WTC11 (cell line): ENCODE results near the gene STUM. TPM values are rescaled to one million over a fixed set of nuclear protein-coding genes. Genes with fewer than 3 reads are reported as not detected.

Experiments
- ATAC-seq: fragments of 200-7000 bp; cut with Tn5 transposase; 2 replicates; pipeline ENCODE4 v1.10.0; 2021; ENCODE audit warnings: mild to moderate bottlenecking, moderate library complexity
- CTCF ChIA-PET: fragments of 300-600 bp; sonication (Branson Sonifier 250); formaldehyde crosslinking; loops from one replicate; lab custom pipeline; 2021; ENCODE audit warnings: antibody characterized with exemption; lab: Charles Lee
- POLR2A ChIA-PET: fragments of 350-600 bp; sonication (Branson Sonifier 250); formaldehyde crosslinking; loops from one replicate; lab custom pipeline; 2021; ENCODE audit warnings: antibody characterized with exemption; lab: Charles Lee
- DNase-seq: peaks from one replicate; pipeline ENCODE4 v3.0.0; 2021; ENCODE audit warnings: low spot score
- H3K27ac Mint-ChIP-seq: 2 replicates; pipeline ENCODE4 v1.8.0; 2021; ENCODE audit warnings: mixed read lengths
- H3K27me3 Mint-ChIP-seq: 2 replicates; pipeline ENCODE4 v1.8.0; 2021; ENCODE audit warnings: low read depth, mild to moderate bottlenecking, moderate library complexity, mixed read lengths
- H3K36me3 Mint-ChIP-seq: 2 replicates; pipeline ENCODE4 v1.8.0; 2021; ENCODE audit warnings: mixed read lengths
- H3K4me1 Mint-ChIP-seq: 2 replicates; pipeline ENCODE4 v1.8.0; 2022; ENCODE audit warnings: mixed read lengths
- H3K4me3 Mint-ChIP-seq: 2 replicates; pipeline ENCODE4 v1.8.0; 2021; ENCODE audit warnings: mild to moderate bottlenecking, moderate library complexity, mixed read lengths
- H3K9me3 Mint-ChIP-seq: 2 replicates; pipeline ENCODE4 v1.8.0; 2021; ENCODE audit warnings: mixed read lengths
- ATF2 ChIP-seq: sonication (generic); formaldehyde crosslinking; IDR thresholded peaks from 2 replicates; pipeline ENCODE4 v1.8.1; 2022; ENCODE audit warnings: low read depth, missing genetic modification reagents, borderline replicate concordance
- CDX4 ChIP-seq: fragments of 250-450 bp; sonication (Bioruptor Pico); IDR thresholded peaks from 2 replicates; pipeline ENCODE4 v1.9.0; 2021; ENCODE audit warnings: moderate library complexity, mild to moderate bottlenecking, inconsistent platforms, borderline replicate concordance
- CREM ChIP-seq: sonication (generic); formaldehyde crosslinking; IDR thresholded peaks from 2 replicates; pipeline ENCODE4 v1.8.1; 2022; ENCODE audit warnings: mild to moderate bottlenecking, missing genetic modification reagents, moderate library complexity
- GRHL2 ChIP-seq: fragments of 250-450 bp; sonication (Bioruptor Pico); IDR thresholded peaks from 2 replicates; pipeline ENCODE4 v1.8.0; 2022; ENCODE audit warnings: mild to moderate bottlenecking, moderate library complexity; ENCODE audit not compliant: insufficient replicate concordance, severe bottlenecking
- GTF2I ChIP-seq: fragments of 250-450 bp; sonication (Bioruptor Pico); conservative IDR thresholded peaks from 2 replicates; pipeline ENCODE4 v1.4.0; 2021; ENCODE audit warnings: mild to moderate bottlenecking
- IRF2 ChIP-seq: sonication (generic); formaldehyde crosslinking; IDR thresholded peaks from 2 replicates; pipeline ENCODE4 v1.8.0; 2022; ENCODE audit warnings: low read depth, missing genetic modification reagents, borderline replicate concordance
- MXD4 ChIP-seq: fragments of 250-450 bp; sonication (Bioruptor Pico); IDR thresholded peaks from 2 replicates; pipeline ENCODE4 v1.8.0; 2021; ENCODE audit warnings: mild to moderate bottlenecking, moderate library complexity, borderline replicate concordance
- NR1H2 ChIP-seq: sonication (generic); formaldehyde crosslinking; IDR thresholded peaks from 2 replicates; pipeline ENCODE4 v1.9.0; 2021; ENCODE audit warnings: mild to moderate bottlenecking, moderate library complexity, missing genetic modification reagents
- PRRX2 ChIP-seq: fragments of 250-450 bp; sonication (Bioruptor Pico); IDR thresholded peaks from 2 replicates; pipeline ENCODE4 v1.8.0; 2021; ENCODE audit warnings: mild to moderate bottlenecking
- RORB ChIP-seq: fragments of 250-450 bp; sonication (Bioruptor Pico); IDR thresholded peaks from 2 replicates; pipeline ENCODE4 v1.9.0; 2021; ENCODE audit warnings: mild to moderate bottlenecking
- TCF7 ChIP-seq: sonication (generic); formaldehyde crosslinking; IDR thresholded peaks from 2 replicates; pipeline ENCODE4 v1.8.0; 2022; ENCODE audit warnings: mild to moderate bottlenecking, low read depth, missing genetic modification reagents, moderate library complexity
- ZBTB21 ChIP-seq: sonication (generic); formaldehyde crosslinking; IDR thresholded peaks from 2 replicates; pipeline ENCODE4 v1.8.1; 2023; ENCODE audit warnings: mild to moderate bottlenecking, missing genetic modification reagents, borderline replicate concordance
- ZNF232 ChIP-seq: sonication (generic); formaldehyde crosslinking; IDR thresholded peaks from 2 replicates; pipeline ENCODE4 v1.8.0; 2022; ENCODE audit warnings: mild to moderate bottlenecking, missing genetic modification reagents
- ZNF425 ChIP-seq: fragments of 250-450 bp; sonication (Bioruptor Pico); conservative IDR thresholded peaks from 2 replicates; pipeline ENCODE4 v1.9.0; 2021; ENCODE audit warnings: mild to moderate bottlenecking
- total RNA-seq: library from RNA; stranded (reverse); gene quantifications from 3 replicates; pipeline ENCODE4 v1.2.3, GENCODE V29; 2021
- TF ChIP-seq, protein P1 (sequence below): fragments of 250-450 bp; sonication (Bioruptor Pico); IDR thresholded peaks from 2 replicates; pipeline ENCODE4 v1.9.0; 2021; ENCODE audit warnings: mild to moderate bottlenecking, borderline replicate concordance
- TF ChIP-seq, protein P2 (sequence below): sonication (generic); formaldehyde crosslinking; conservative IDR thresholded peaks from 2 replicates; pipeline ENCODE4 v1.8.1; 2022; ENCODE audit warnings: mild to moderate bottlenecking, missing genetic modification reagents

STUM gene
- total RNA-seq, 1 experiment from 2014 or later: 2.5 TPM

DNA sequence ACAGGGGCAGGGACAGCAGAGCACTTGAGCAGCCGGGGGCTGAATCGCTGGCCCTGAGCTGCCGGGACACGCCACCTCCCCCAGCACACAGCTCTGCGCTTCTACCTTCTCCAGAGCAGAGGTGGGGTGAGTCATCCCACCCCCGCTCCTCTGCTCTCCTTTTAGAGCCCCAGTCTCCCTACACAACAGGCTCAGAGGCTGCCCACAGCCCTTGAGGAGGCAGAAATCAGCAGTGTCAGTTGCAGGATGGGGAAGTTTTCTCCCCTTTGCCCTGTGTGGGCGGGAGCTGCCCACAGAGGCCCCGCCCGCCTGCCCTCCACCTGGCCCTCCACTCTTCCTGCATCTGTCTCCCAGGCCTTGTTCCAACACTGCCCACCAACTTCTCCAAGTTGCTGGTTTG, 94.6 kb downstream of the STUM start:
- Mint-ChIP-seq H3K9me3 (no peaks in the 10 kb centered on the region), H3K4me3 (no peak overlapping the region), H3K4me1 (peaks cover 14% of the 10 kb centered on the region)
- no peak for DNase-seq
- CTCF ChIA-PET: interaction anchor here (1.0 to 2.0 kb wide), 3 partner anchors 17 to 185 kb away, joined by 3 to 7 read pairs (median 6); no protein-coding TSS in a partner anchor
- TF ChIP-seq MXD4 (CRISPR knock-in tag) (no peak), ZNF425 (CRISPR knock-in tag) (no peak), IRF2 (no peak), GTF2I (CRISPR knock-in tag) (no peak), CDX4 (no peak), ZBTB21 (no peak), TCF7 (no peak), GRHL2 (CRISPR knock-in tag) (no peak), ATF2 (CRISPR knock-in tag) (no peak), CREM (CRISPR knock-in tag) (no peak), NR1H2 (no peak), PRRX2 (no peak), RORB (no peak), ZNF232 (CRISPR knock-in tag) (no peak)
- TF ChIP-seq, protein P1, sequence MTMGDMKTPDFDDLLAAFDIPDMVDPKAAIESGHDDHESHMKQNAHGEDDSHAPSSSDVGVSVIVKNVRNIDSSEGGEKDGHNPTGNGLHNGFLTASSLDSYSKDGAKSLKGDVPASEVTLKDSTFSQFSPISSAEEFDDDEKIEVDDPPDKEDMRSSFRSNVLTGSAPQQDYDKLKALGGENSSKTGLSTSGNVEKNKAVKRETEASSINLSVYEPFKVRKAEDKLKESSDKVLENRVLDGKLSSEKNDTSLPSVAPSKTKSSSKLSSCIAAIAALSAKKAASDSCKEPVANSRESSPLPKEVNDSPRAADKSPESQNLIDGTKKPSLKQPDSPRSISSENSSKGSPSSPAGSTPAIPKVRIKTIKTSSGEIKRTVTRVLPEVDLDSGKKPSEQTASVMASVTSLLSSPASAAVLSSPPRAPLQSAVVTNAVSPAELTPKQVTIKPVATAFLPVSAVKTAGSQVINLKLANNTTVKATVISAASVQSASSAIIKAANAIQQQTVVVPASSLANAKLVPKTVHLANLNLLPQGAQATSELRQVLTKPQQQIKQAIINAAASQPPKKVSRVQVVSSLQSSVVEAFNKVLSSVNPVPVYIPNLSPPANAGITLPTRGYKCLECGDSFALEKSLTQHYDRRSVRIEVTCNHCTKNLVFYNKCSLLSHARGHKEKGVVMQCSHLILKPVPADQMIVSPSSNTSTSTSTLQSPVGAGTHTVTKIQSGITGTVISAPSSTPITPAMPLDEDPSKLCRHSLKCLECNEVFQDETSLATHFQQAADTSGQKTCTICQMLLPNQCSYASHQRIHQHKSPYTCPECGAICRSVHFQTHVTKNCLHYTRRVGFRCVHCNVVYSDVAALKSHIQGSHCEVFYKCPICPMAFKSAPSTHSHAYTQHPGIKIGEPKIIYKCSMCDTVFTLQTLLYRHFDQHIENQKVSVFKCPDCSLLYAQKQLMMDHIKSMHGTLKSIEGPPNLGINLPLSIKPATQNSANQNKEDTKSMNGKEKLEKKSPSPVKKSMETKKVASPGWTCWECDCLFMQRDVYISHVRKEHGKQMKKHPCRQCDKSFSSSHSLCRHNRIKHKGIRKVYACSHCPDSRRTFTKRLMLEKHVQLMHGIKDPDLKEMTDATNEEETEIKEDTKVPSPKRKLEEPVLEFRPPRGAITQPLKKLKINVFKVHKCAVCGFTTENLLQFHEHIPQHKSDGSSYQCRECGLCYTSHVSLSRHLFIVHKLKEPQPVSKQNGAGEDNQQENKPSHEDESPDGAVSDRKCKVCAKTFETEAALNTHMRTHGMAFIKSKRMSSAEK (CRISPR knock-in tag): no peak
- TF ChIP-seq, protein P2, sequence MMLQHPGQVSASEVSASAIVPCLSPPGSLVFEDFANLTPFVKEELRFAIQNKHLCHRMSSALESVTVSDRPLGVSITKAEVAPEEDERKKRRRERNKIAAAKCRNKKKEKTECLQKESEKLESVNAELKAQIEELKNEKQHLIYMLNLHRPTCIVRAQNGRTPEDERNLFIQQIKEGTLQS (CRISPR knock-in tag): no peak
- TF ChIP-seq, all 79 proteins: peak for 0
- Mint-ChIP-seq H3K27ac (no peak overlapping the region), H3K36me3 (peaks cover 2% of the 10 kb centered on the region; the same call in 1 of the 2 replicates), H3K27me3 (no peaks in the 10 kb centered on the region)
- POLR2A ChIA-PET: no interaction called here
- no peak; the same call in 1 of the 2 replicates for ATAC-seq
